ENCODE results near the gene CHST12.
A peak's percentile ranks its signal among the peaks of the same experiment; 100 is the strongest.

GRCh38 chr7:2403014-2403717 lies at the start of gene CHST12:
- peak in 2 of 3 donors; percentile 3 to 34 for TF ChIP-seq POLR2AphosphoS5 (IDR thresholded peaks at IDR 0.05)
- no peak for TF ChIP-seq CTCF (IDR thresholded peaks at IDR 0.05)

All from transverse colon (tissue), 4 donors.